ENCODE measurements around the gene ZNF688.

GRCh38 chr16:30600215-30600614, 28.7 kb upstream of the ZNF688 start:
- no peak for TF ChIP-seq POLR2A (IDR thresholded peaks at IDR 0.05)
- TF ChIP-seq CTCF (IDR thresholded peaks at IDR 0.05), result no peak
